ENCODE measurements around the gene CPED1.

CPED1 gene

GRCh38 chr7:121328508-121329190, 340.1 kb downstream of the CPED1 start, which contains the start of gene WNT16:
Gene WNT16, plus strand, starts transcription at chr7:121329000. Its CDS starts 293 bp downstream, at chr7:121329293.
- no peak for DNase-seq (ENCODE audit: low spot score)

GRCh38 chr7:121329191-121330052, 340.9 kb downstream of the CPED1 start:
- DNase-seq (ENCODE audit: low spot score), result no peak

GRCh38 chr7:121330053-121330833, 341.7 kb downstream of the CPED1 start:
- no peak for DNase-seq (ENCODE audit: low spot score)

- DNase-seq (ENCODE audit: low spot score), result no peak
These were observed 342.5 kb downstream of the CPED1 start for GRCh38 chr7:121331048-121331447.

- DNase-seq (ENCODE audit: low spot score), result no peak
These were observed 343.1 kb downstream of the CPED1 start for GRCh38 chr7:121331574-121331973.

- DNase-seq (ENCODE audit: low spot score), result no peak
These were observed 345.9 kb downstream of the CPED1 start for GRCh38 chr7:121334376-121334775.

GRCh38 chr7:121334875-121335648, 346.6 kb downstream of the CPED1 start:
- no peak for DNase-seq (ENCODE audit: low spot score)

GRCh38 chr7:121336579-121336978, 348.1 kb downstream of the CPED1 start:
- no peak for DNase-seq (ENCODE audit: low spot score)

- no peak for DNase-seq (ENCODE audit: low spot score)
These were observed 348.9 kb downstream of the CPED1 start for GRCh38 chr7:121337398-121337797.

- DNase-seq (ENCODE audit: low spot score), result no peak
These were observed 350.6 kb downstream of the CPED1 start for GRCh38 chr7:121339082-121339481.

- no peak for DNase-seq (ENCODE audit: low spot score)
These were observed 353.4 kb downstream of the CPED1 start for GRCh38 chr7:121341933-121342332.

GRCh38 chr7:121342631-121343030, 354.1 kb downstream of the CPED1 start:
- DNase-seq (ENCODE audit: low spot score), result no peak

GRCh38 chr7:121343302-121343701, 354.8 kb downstream of the CPED1 start:
- no peak for DNase-seq (ENCODE audit: low spot score)

- DNase-seq (ENCODE audit: low spot score), result no peak
These were observed 355.6 kb downstream of the CPED1 start for GRCh38 chr7:121344093-121344492.

- no peak for DNase-seq (ENCODE audit: low spot score)
These were observed 356.0 kb downstream of the CPED1 start for GRCh38 chr7:121344497-121344896.
